ENCODE data around the gene CACNA1G. TPM values are rescaled to one million over a fixed set of nuclear protein-coding genes. Genes with fewer than 3 reads are reported as not detected.

The CACNA1G gene
- total RNA-seq, 1 experiment from 2014 or later = not detected

GRCh38 chr17:50540560-50541401 is 19.7 kb upstream of the CACNA1G start:
- Histone ChIP-seq H3K27me3 (no peaks in the 10 kb centered on the region), H3K36me3 (no peaks in the 10 kb centered on the region), H3K4me3 (peak overlapping the region; percentile 55; the same call in 1 of the 2 replicates), H3K9me3 (no peaks in the 10 kb centered on the region)
- no peak for DNase-seq

GRCh38 chr17:50541402-50541715 is 19.2 kb upstream of the CACNA1G start:
- H3K4me3 ChIP-seq = peak overlapping the region; percentile 55
- H3K36me3 ChIP-seq = no peaks in the 10 kb centered on the region
- no peaks in the 10 kb centered on the region for H3K27me3 ChIP-seq
- H3K9me3 ChIP-seq = no peaks in the 10 kb centered on the region
- no peak for DNase-seq

GRCh38 chr17:50541716-50542688 is 18.5 kb upstream of the CACNA1G start:
- no peaks in the 10 kb centered on the region for H3K36me3 ChIP-seq
- H3K27me3 ChIP-seq = no peaks in the 10 kb centered on the region
- peak overlapping the region; percentile 55 for H3K4me3 ChIP-seq
- no peaks in the 10 kb centered on the region for H3K9me3 ChIP-seq
- DNase-seq = peak; percentile 93

GRCh38 chr17:50542795-50543774 is 17.4 kb upstream of the CACNA1G start:
- DNase-seq = peak; percentile 47
- Histone ChIP-seq H3K27me3 (no peaks in the 10 kb centered on the region), H3K9me3 (no peaks in the 10 kb centered on the region), H3K4me3 (peak overlapping the region; percentile 55), H3K36me3 (no peaks in the 10 kb centered on the region)

GRCh38 chr17:50544516-50544915 is 16.0 kb upstream of the CACNA1G start:
- Histone ChIP-seq H3K36me3 (peaks cover 10% of the 10 kb centered on the region), H3K9me3 (no peaks in the 10 kb centered on the region), H3K27me3 (no peaks in the 10 kb centered on the region), H3K4me3 (no peak overlapping the region)
- DNase-seq = no peak

GRCh38 chr17:50545311-50545710 is 15.2 kb upstream of the CACNA1G start:
- Histone ChIP-seq H3K36me3 (peaks cover 16% of the 10 kb centered on the region), H3K27me3 (no peaks in the 10 kb centered on the region), H3K9me3 (no peaks in the 10 kb centered on the region), H3K4me3 (no peak overlapping the region)
- DNase-seq = no peak

- Histone ChIP-seq H3K36me3 (peaks cover 29% of the 10 kb centered on the region), H3K9me3 (no peaks in the 10 kb centered on the region), H3K4me3 (peak overlapping the region; percentile 65), H3K27me3 (no peaks in the 10 kb centered on the region)
- no peak for DNase-seq
Observed at GRCh38 chr17:50546701-50547034, 13.8 kb upstream of the CACNA1G start.

- H3K27me3 ChIP-seq = no peaks in the 10 kb centered on the region
- peak; percentile 95 for DNase-seq
- peak within 1 kb of the TSS; percentile 65 for H3K4me3 ChIP-seq
- no peaks in the 10 kb centered on the region for H3K9me3 ChIP-seq
- peaks cover 31% of the 10 kb centered on the region for H3K36me3 ChIP-seq
Observed at GRCh38 chr17:50547035-50547735, 13.3 kb upstream of the CACNA1G start, which contains the start of gene SPATA20. Gene SPATA20, plus strand, starts transcription at chr17:50547174. Its CDS starts 35 bp downstream, at chr17:50547209.

GRCh38 chr17:50547736-50548083 is 12.8 kb upstream of the CACNA1G start:
- peak; percentile 57 for DNase-seq
- no peaks in the 10 kb centered on the region for H3K27me3 ChIP-seq

GRCh38 chr17:50548831-50549230 is 11.7 kb upstream of the CACNA1G start:
- Histone ChIP-seq H3K27me3 (no peaks in the 10 kb centered on the region), H3K36me3 (peaks cover 35% of the 10 kb centered on the region), H3K9me3 (no peaks in the 10 kb centered on the region), H3K4me3 (no peak overlapping the region)
- no peak for DNase-seq

More at GRCh38 chr17:50547736-50548083, 12.8 kb upstream of the CACNA1G start:
- Histone ChIP-seq H3K36me3 (peaks cover 31% of the 10 kb centered on the region), H3K9me3 (no peaks in the 10 kb centered on the region), H3K4me3 (peak overlapping the region; percentile 65)

- no peak for DNase-seq
- Histone ChIP-seq H3K4me3 (no peak overlapping the region), H3K36me3 (peaks cover 35% of the 10 kb centered on the region), H3K27me3 (no peaks in the 10 kb centered on the region), H3K9me3 (no peaks in the 10 kb centered on the region)
Observed at GRCh38 chr17:50549256-50549941, 11.1 kb upstream of the CACNA1G start.

- no peak for DNase-seq
- Histone ChIP-seq H3K9me3 (no peaks in the 10 kb centered on the region), H3K27me3 (no peaks in the 10 kb centered on the region)
Observed at GRCh38 chr17:50549969-50550368, 10.5 kb upstream of the CACNA1G start.

GRCh38 chr17:50550661-50551432 is 9.7 kb upstream of the CACNA1G start:
- peak; percentile 57 for DNase-seq
- no peak overlapping the region for H3K4me3 ChIP-seq

More at GRCh38 chr17:50549969-50550368, 10.5 kb upstream of the CACNA1G start:
- no peak overlapping the region for H3K4me3 ChIP-seq
- peaks cover 35% of the 10 kb centered on the region for H3K36me3 ChIP-seq

GRCh38 chr17:50551433-50551815 is 9.1 kb upstream of the CACNA1G start:
- H3K36me3 ChIP-seq = peaks cover 39% of the 10 kb centered on the region
- DNase-seq = no peak
- H3K9me3 ChIP-seq = no peaks in the 10 kb centered on the region
- H3K27me3 ChIP-seq = no peaks in the 10 kb centered on the region
- no peak overlapping the region for H3K4me3 ChIP-seq

More at GRCh38 chr17:50550661-50551432, 9.7 kb upstream of the CACNA1G start:
- H3K27me3 ChIP-seq = no peaks in the 10 kb centered on the region
- H3K9me3 ChIP-seq = no peaks in the 10 kb centered on the region
- peaks cover 39% of the 10 kb centered on the region for H3K36me3 ChIP-seq

GRCh38 chr17:50551884-50552283 is 8.6 kb upstream of the CACNA1G start:
- no peak for DNase-seq
- Histone ChIP-seq H3K4me3 (no peak overlapping the region), H3K36me3 (peaks cover 39% of the 10 kb centered on the region), H3K9me3 (no peaks in the 10 kb centered on the region), H3K27me3 (no peaks in the 10 kb centered on the region)

All from MG63 (cell line).